NCI-H2081 (cell line): ENCODE results near the gene CSTF2T.

Source experiments
- DNase-seq, 2 experiments: peaks; one replicate each; lab custom pipeline; 2025; lab: John Stamatoyannopoulos, UW

The CSTF2T gene, protein sequence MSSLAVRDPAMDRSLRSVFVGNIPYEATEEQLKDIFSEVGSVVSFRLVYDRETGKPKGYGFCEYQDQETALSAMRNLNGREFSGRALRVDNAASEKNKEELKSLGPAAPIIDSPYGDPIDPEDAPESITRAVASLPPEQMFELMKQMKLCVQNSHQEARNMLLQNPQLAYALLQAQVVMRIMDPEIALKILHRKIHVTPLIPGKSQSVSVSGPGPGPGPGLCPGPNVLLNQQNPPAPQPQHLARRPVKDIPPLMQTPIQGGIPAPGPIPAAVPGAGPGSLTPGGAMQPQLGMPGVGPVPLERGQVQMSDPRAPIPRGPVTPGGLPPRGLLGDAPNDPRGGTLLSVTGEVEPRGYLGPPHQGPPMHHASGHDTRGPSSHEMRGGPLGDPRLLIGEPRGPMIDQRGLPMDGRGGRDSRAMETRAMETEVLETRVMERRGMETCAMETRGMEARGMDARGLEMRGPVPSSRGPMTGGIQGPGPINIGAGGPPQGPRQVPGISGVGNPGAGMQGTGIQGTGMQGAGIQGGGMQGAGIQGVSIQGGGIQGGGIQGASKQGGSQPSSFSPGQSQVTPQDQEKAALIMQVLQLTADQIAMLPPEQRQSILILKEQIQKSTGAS

GRCh38 chr10:51699475-51700227, at the start of gene CSTF2T:
CSTF2T (minus strand) TSS chr10:51699595; CDS start chr10:51699549, 46 bp downstream.
- peak; percentile 82 to 89 for DNase-seq

- DNase-seq, result no peak
Measured at GRCh38 chr10:51748959-51749358, 49.6 kb upstream of the CSTF2T start.

- no peak for DNase-seq
Measured at GRCh38 chr10:51747216-51747615, 47.8 kb upstream of the CSTF2T start.

DNA sequence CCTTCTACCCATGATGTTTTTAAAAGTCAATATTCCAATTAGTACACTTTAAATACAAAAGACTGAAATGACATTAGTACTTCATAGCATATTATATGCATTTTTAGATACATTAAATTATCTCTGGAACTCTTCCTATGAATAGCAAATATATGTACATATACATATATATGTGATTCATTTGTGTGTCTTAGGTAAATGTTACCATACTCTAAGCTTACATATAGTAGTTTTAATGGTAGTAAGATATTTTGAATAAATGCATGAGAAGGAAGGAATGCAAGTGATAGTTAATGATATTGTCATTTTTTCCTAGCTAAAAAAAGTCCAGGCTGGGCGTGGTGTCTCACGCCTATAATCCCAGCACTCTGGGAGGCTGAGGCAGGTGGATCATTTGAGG, 46.0 kb upstream of the CSTF2T start:
- no peak for DNase-seq

GRCh38 chr10:51744235-51745000, 45.0 kb upstream of the CSTF2T start:
- no peak for DNase-seq

DNA sequence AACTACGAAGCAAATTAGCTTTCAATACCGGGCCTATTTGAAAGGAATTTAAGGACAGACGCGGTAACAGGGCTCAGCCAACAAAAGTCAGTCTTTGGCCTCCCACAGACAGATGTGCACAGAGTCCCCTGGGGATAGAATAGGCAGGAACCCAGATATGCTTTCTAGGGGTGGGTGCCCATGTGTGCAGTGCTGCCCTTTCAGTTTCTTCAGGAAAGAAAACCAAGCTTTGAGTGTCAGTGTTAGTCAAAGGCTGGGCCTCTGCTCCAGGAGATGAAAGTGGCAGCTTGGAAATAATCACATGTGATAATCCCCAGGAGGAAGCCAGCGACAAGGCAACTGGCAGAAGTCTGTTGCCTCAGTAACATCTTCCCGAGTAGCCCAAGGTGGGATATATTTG, 43.8 kb upstream of the CSTF2T start:
- DNase-seq, result no peak

DNA sequence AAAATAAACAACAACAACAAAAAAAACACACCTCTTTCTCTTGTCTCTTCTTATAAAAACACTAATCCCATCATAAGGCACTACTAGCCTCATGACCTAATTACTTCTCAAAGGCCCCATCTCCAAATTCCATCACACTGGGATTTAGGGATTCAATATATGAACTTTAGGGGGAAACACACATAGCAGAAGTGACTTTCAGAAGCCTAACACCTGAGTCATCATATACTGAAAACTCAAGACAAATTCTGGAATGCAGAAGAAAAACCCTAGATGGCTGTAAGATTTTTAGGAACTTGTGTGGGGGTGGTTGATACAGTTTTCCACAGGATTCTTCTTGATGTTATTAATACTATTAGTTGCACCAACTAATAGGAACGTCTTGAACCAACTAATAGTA, 33.7 kb upstream of the CSTF2T start:
- DNase-seq, result no peak

DNA sequence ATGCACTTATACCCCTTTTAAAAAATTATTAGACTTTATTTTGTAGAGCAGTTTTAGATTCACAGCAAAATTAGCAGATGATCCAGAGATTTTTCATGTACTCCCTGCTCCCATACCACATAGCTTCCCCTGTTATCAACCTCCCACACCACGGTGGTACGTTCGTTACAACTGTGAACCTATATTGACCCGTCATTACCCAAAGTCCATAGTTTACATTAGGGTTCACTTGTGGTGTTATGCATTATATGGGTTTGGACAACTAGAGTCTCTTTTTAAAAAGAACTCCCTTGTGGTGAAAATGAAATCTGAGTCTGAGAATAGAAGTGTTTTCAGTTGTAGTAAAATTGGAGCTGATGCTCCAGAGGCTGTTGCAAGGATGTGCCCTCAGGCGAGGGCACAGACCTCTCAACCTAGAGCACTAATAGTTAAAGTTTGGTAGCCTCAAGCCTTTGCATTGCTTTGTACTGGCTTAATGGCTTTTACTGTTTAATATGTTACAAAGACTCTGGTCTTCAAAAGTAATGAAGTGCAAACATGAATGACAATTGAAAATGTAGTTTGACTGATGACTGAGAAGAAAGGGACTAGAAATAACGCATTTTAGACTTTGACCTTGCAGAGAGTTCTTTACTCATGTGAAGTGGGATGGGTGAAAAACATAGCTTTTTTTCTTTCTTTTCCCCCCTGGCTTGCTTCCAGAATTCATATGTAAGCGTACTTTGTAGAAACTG, 30.6 kb upstream of the CSTF2T start:
- DNase-seq, result no peak

DNA sequence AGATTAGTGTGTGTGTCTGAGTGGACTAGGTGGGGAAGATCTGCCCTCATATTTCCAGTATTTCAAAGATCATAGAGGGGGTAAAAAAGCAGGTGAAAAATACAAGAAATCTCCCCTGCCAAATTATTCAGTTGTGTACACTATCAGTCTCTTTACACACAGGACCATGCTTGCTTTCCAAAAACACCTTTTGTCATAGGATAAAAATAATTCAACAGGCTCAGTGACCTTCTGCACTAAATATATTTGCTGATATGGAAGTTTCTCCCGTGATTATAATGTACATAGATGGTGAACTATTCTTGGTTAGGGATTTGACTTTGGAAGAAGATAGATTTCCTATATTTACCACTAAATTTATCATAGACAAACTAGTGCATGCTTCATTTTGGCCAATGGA, 24.6 kb upstream of the CSTF2T start:
- no peak for DNase-seq

- DNase-seq, result no peak
Measured at GRCh38 chr10:51718804-51719291, 19.5 kb upstream of the CSTF2T start.

DNA sequence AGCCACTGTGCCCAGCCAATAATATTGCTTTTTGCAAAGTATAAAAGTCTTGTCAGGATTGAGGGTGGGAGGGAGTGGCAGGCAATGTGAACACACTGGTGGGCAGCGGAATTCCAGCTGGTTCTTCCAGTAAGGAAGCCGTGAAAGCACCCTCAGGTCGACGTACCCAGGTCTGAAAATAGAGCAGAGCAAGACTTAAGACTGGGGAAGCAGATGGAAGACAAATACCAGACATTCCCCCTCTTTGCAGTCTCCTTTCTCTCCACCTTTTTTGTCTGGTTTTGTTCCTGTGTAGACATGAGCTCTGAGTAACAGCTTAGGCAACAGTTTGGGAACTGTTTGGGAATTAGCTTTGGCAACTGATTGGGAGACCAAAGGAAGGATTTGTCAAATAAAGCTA, 17.6 kb upstream of the CSTF2T start:
- no peak for DNase-seq

- no peak for DNase-seq
Measured at GRCh38 chr10:51711519-51711891, 12.1 kb upstream of the CSTF2T start.

- DNase-seq, result no peak
Measured at GRCh38 chr10:51709324-51709972, 10.1 kb upstream of the CSTF2T start.

DNA sequence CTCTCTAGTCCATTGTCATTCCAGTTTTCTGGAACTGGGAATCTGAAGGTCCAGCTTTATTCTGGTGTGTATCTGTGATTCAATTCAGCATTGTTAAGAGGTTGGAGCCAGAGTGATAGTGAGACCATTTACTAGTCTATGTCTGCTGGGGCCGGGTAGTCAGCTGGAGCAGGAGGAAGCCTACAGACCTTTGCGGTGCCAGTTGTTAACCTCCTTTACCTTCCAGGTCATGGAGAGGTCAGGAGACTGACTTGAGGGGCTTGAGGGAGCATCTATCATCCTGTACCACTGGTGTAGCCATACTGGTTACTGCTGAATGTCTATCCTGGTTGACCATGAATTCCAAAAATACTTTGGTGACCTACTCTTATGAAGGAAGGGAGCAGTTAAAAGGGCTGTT, 9.2 kb upstream of the CSTF2T start:
- no peak for DNase-seq

DNA sequence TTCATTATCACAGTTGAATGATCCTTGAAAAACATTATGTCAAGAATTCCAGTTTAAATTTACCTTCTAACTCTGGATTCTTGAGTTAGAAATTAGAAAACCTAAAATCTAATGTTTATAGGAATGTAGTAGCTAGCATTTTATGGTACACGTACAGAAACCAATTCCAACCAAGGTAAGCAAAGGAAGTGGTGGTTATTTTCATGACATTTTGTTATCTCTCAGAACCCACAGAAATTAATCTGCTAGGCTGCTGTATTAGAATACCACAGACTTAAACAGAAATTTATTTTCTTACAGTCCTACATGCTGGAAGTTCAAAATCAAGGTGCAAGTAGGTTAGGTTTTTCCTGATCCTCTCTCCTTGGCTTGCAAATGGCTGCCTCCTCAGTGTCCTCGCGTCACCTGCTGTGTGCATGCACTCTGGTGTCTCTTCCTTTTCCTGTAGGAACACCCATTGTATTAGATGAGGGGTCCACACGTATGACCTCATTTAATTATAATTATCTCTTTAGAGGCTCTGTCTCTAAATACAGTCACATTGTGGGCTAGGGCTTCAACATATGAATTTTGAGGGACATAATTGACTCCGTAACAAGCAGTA, 8.5 kb upstream of the CSTF2T start:
- no peak for DNase-seq

DNA sequence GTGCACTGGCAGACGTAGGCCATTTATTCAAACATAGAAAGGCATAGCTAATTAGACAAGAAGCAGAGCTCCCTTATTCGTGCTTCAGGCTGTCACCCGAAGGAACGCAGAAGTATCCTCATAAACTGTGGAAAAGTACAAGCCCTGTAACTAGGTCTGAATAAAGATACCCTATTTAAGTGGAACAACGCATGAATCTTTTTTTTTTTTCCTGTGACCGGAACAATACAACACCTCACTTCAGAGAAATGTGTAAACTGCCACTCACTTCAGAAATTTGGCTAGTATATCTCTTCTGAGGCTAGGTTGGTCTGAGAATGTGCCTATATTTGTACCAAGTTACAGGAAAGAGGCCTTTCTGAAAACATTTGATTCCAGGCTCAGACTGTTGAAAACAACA, 8.0 kb upstream of the CSTF2T start:
- no peak for DNase-seq

DNA sequence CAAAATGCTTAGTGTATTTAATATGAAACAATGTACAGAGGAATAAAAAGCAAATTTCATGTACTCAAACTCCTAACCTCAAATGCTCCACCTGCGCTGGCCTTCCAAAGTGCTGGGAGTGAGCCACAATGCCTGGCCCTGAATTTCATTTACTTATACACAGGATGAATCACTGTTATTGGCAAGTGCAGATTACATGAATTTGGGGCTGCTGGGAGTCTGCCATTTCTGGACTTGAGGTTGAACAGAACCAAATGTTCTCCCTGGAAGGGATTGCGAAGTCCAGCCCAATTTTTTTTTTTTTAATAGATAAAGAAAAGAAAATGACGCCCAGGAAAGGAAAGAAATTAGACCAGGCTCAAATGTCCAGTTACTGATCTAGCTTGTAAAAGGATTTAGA, 6.8 kb upstream of the CSTF2T start:
- DNase-seq, result no peak

DNA sequence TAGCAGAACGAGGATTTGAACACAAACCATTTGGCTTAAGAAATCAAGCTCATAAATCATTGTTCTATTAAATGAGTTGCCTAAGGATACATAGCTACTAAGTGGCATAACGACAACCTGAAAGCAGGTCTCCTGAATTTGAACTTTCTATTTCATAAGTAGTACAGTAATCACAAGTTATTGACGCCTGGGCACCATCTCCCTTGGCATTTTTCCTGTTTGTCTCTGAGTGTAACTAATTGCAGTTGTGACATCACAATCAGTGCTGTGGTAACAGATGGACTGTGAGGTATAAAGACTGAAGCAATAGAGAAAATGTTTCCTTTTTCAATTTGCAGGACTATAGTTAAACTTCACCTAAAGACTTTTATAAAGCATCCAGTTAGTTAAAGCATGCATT, 6.4 kb upstream of the CSTF2T start:
- no peak for DNase-seq

DNA sequence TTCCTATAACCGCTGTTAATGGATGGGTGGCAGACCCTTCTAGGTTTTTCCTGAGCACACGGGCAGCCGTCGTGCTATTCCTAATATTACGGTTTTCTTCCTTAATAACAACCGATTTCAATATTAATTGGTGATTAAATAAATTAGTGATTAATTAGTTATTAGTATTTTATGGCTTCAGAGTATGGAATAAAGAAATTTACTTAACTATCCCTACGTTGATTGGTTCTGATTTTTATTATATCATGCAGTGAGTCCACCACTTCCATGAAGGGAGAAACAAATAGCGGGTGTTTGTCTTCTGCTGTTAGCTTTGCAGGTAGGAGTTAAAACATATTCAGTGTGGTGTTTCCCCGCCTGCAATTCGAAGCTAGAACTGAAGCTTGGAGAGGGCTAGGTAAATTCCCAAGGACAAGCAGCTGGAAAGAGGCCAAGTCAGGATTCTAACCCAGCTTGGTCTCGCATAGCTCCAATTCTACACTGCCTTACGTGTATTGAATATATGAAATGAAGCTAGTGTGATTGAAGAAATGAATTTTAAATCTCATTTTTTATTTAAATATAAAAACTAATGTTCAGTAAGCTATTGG, 928 bp upstream of the CSTF2T start:
- DNase-seq, result peak in 1 of 2 experiments; percentile 29

GRCh38 chr10:51699145-51699474, 285 bp downstream of the CSTF2T start:
- DNase-seq, result no peak
